GM23248 (cell line): ENCODE results near the gene C1QL4. TPM values are rescaled to one million over a fixed set of nuclear protein-coding genes. Genes with fewer than 3 reads are reported as not detected.
"Not testable (repeated sequence)": the region's sequence is repeated elsewhere in the genome, so short reads cannot be mapped to it uniquely, and the experiment has no call there.

Source experiments
- DNase-seq: peaks from one replicate; pipeline ENCODE4 v3.0.0-alpha.2; 2015
- H2AFZ ChIP-seq: fragments of 200-600 bp; sonication (generic); 2 replicates; pipeline ENCODE4 v1.6.1; 2016; ENCODE audit warnings: antibody characterized with exemption
- H3F3A ChIP-seq: fragments of 200-600 bp; sonication (generic); 2 replicates; pipeline ENCODE4 v1.6.1; 2016; ENCODE audit warnings: mild to moderate bottlenecking, antibody characterized with exemption, mixed run types; ENCODE audit not compliant: insufficient read depth
- H3K27ac ChIP-seq: fragments of 200-600 bp; sonication (generic); 2 replicates; pipeline ENCODE4 v1.5.1; 2016; ENCODE audit warnings: mild to moderate bottlenecking
- H3K27me3 ChIP-seq: fragments of 200-600 bp; sonication (generic); replicated peaks from 2 replicates; pipeline ENCODE4 v1.6.1; 2016; ENCODE audit warnings: mild to moderate bottlenecking; ENCODE audit not compliant: insufficient read depth
- H3K36me3 ChIP-seq: fragments of 200-600 bp; sonication (generic); 2 replicates; pipeline ENCODE4 v1.6.1; 2016; ENCODE audit warnings: low read depth, mild to moderate bottlenecking
- H3K4me1 ChIP-seq: fragments of 200-600 bp; sonication (generic); 2 replicates; pipeline ENCODE4 v1.6.1; 2016; ENCODE audit warnings: mild to moderate bottlenecking; ENCODE audit not compliant: insufficient read depth
- H3K4me2 ChIP-seq: fragments of 200-600 bp; sonication (generic); one replicate; pipeline ENCODE4 v1.6.1; 2016; ENCODE audit warnings: mild to moderate bottlenecking; ENCODE audit not compliant: unreplicated experiment
- H3K4me3 ChIP-seq: fragments of 200-600 bp; sonication (generic); 2 replicates; pipeline ENCODE4 v1.5.1; 2016; ENCODE audit warnings: mild to moderate bottlenecking
- H3K79me2 ChIP-seq: fragments of 200-600 bp; sonication (generic); 2 replicates; pipeline ENCODE4 v1.6.1; 2016; ENCODE audit warnings: mild to moderate bottlenecking; ENCODE audit not compliant: insufficient read depth
- H3K9ac ChIP-seq: fragments of 200-600 bp; sonication (generic); 2 replicates; pipeline ENCODE4 v1.6.1; 2016; ENCODE audit warnings: mild to moderate bottlenecking
- H3K9me2 ChIP-seq: fragments of 200-600 bp; sonication (generic); 2 replicates; pipeline ENCODE4 v1.6.1; 2016; ENCODE audit warnings: mixed run types, mild to moderate bottlenecking, moderate library complexity; ENCODE audit not compliant: insufficient read depth
- H3K9me3 ChIP-seq: fragments of 200-600 bp; sonication (generic); one replicate; pipeline ENCODE4 v1.6.1; 2017; ENCODE audit warnings: low read depth
- H4K20me1 ChIP-seq: fragments of 200-600 bp; sonication (generic); 2 replicates; pipeline ENCODE4 v1.6.0; 2016; ENCODE audit not compliant: insufficient read depth
- EZH2 ChIP-seq: fragments of 200-600 bp; sonication (generic); IDR thresholded peaks from 2 replicates; pipeline ENCODE4 v1.6.1; 2018; ENCODE audit warnings: antibody characterized with exemption, mild to moderate bottlenecking; ENCODE audit not compliant: insufficient read depth, poor library complexity, severe bottlenecking
- EZH2phosphoT487 ChIP-seq: fragments of 200-600 bp; sonication (generic); IDR thresholded peaks from 2 replicates; pipeline ENCODE4 v1.6.1; 2018; ENCODE audit warnings: antibody characterized with exemption, moderate library complexity, mild to moderate bottlenecking, low read depth; ENCODE audit not compliant: insufficient read depth
- WGBS, 2 experiments: methylation state at CpG; one replicate each; pipeline ENCODE4 v1.1.6; 2015 to 2017; ENCODE audit warnings: low lambda C conversion rate in 2 of 2, low coverage in 1 of 2; ENCODE audit errors: missing lambda C conversion rate in 2 of 2; 5-methylcytosine and 5-hydroxymethylcytosine counted together
- in situ Hi-C: fragments of 300-500 bp; cut with MboI; formaldehyde crosslinking; loops from 2 replicates; pipeline ENCODE4 v1.15.0; 2020
- polyA plus RNA-seq: library from polyadenylated mRNA; unstranded; fragments of >200 nt; fragmentation: Nextera tagmentation; extraction: Ambion mirVana; gene quantifications from 2 replicates; pipeline ENCODE4 v1.2.1, GENCODE V29; 2016
- total RNA-seq: library from RNA; depleted of rRNA; stranded (reverse); fragments of >200 nt; shearing (Covaris generic); gene quantifications from 2 replicates; pipeline ENCODE4 v1.2.3, GENCODE V29; 2014; rRNA removed

C1QL4 gene
- total and polyA plus RNA-seq, 2 experiments from 2014 or later: not detected

GRCh38 chr12:49287876-49288275 is 49.1 kb downstream of the C1QL4 start:
- no peaks in the 10 kb centered on the region for H3K4me1 ChIP-seq
- no peak overlapping the region for H2AFZ ChIP-seq
- WGBS, 2 experiments: 23% methylated on average over 6 of the region's 6 CpGs
- no peaks in the 10 kb centered on the region for H3F3A ChIP-seq
- no peak overlapping the region for H3K4me3 ChIP-seq
- no peak overlapping the region for H3K4me2 ChIP-seq
- H3K79me2 ChIP-seq: no peaks in the 10 kb centered on the region
- no peaks in the 10 kb centered on the region for H3K36me3 ChIP-seq
- in situ Hi-C loops: no loop called here
- no peaks in the 10 kb centered on the region for H3K9me2 ChIP-seq
- H4K20me1 ChIP-seq: no peaks in the 10 kb centered on the region
- no peak overlapping the region for H3K27ac ChIP-seq
- TF ChIP-seq EZH2 (no peak), EZH2phosphoT487 (no peak)
- no peak for DNase-seq
- H3K27me3 ChIP-seq: no peaks in the 10 kb centered on the region
- no peak overlapping the region for H3K9ac ChIP-seq
- no peaks in the 10 kb centered on the region for H3K9me3 ChIP-seq

- H3K9me3 ChIP-seq: no peaks in the 10 kb centered on the region
- 78 to 82% methylated on average over 4 of the region's 4 CpGs for WGBS, 2 experiments
- no peaks in the 10 kb centered on the region for H3K4me1 ChIP-seq
- no peak overlapping the region for H2AFZ ChIP-seq
- no peaks in the 10 kb centered on the region for H3K27me3 ChIP-seq
- no peaks in the 10 kb centered on the region for H3F3A ChIP-seq
- H3K79me2 ChIP-seq: no peaks in the 10 kb centered on the region
- H3K9me2 ChIP-seq: no peaks in the 10 kb centered on the region
- no peak for DNase-seq
- TF ChIP-seq EZH2phosphoT487 (no peak), EZH2 (no peak)
- H3K9ac ChIP-seq: no peak overlapping the region
- no peaks in the 10 kb centered on the region for H4K20me1 ChIP-seq
- no peak overlapping the region for H3K4me3 ChIP-seq
- in situ Hi-C loops: no loop called here
- H3K36me3 ChIP-seq: no peaks in the 10 kb centered on the region
- H3K4me2 ChIP-seq: no peak overlapping the region
- H3K27ac ChIP-seq: no peak overlapping the region
These were observed 52.3 kb downstream of the C1QL4 start for GRCh38 chr12:49284672-49285071.

- Histone ChIP-seq H3K36me3 (no peaks in the 10 kb centered on the region), H3K27me3 (no peaks in the 10 kb centered on the region), H3K9me2 (no peaks in the 10 kb centered on the region), H3K9ac (no peak overlapping the region), H3K79me2 (no peaks in the 10 kb centered on the region), H3K9me3 (no peaks in the 10 kb centered on the region), H3K4me2 (no peak overlapping the region), H3K27ac (no peak overlapping the region), H3F3A (no peaks in the 10 kb centered on the region), H2AFZ (no peak overlapping the region), H3K4me3 (no peak overlapping the region), H4K20me1 (no peaks in the 10 kb centered on the region), H3K4me1 (no peaks in the 10 kb centered on the region)
- WGBS, 2 experiments: 50 to 52% methylated on average over 15 to 20 of the region's 25 CpGs
- in situ Hi-C loops: no loop called here
- TF ChIP-seq EZH2 (no peak), EZH2phosphoT487 (no peak)
- DNase-seq: no peak
These were observed 53.2 kb downstream of the C1QL4 start for GRCh38 chr12:49283541-49284429.

GRCh38 chr12:49282740-49283375 is 54.1 kb downstream of the C1QL4 start:
- H3K9ac ChIP-seq, H3K27ac ChIP-seq, in situ Hi-C loops: not testable (repeated sequence)

More at GRCh38 chr12:49282740-49283375, 54.1 kb downstream of the C1QL4 start:
- not testable (repeated sequence) for H3K27me3 ChIP-seq, H3K79me2 ChIP-seq, H4K20me1 ChIP-seq, H3K9me2 ChIP-seq, H3K4me1 ChIP-seq, H3F3A ChIP-seq, H2AFZ ChIP-seq, H3K9me3 ChIP-seq, H3K4me3 ChIP-seq, H3K4me2 ChIP-seq, H3K36me3 ChIP-seq
- WGBS, 2 experiments: 67 to 76% methylated on average over 2 of the region's 6 CpGs
- peak; percentile 62 for DNase-seq

Other genes with a start within 250 kb of the C1QL4 start
- gene DHH, start 242.4 kb downstream of the C1QL4 start, total RNA-seq: not detected in 2 replicates
- not detected in 2 replicates for gene DHH, start 242.4 kb downstream of the C1QL4 start, polyA plus RNA-seq
- 22.0 and 62.9 TPM in 2 replicates for gene LMBR1L, start 226.3 kb downstream of the C1QL4 start, total RNA-seq
- gene LMBR1L, start 226.3 kb downstream of the C1QL4 start, polyA plus RNA-seq: 28.2 and 31.6 TPM in 2 replicates
- 1,598 and 1,776 TPM in 2 replicates for gene TUBA1B, start 205.8 kb downstream of the C1QL4 start, total RNA-seq
- gene TUBA1B, start 205.8 kb downstream of the C1QL4 start, polyA plus RNA-seq: 1,195 and 1,237 TPM in 2 replicates
- 628 and 639 TPM in 2 replicates for gene TUBA1A, start 148.1 kb downstream of the C1QL4 start, total RNA-seq
- 452 and 467 TPM in 2 replicates for gene TUBA1A, start 148.1 kb downstream of the C1QL4 start, polyA plus RNA-seq
- gene TUBA1C, start 72.1 kb downstream of the C1QL4 start, total RNA-seq: 401 and 473 TPM in 2 replicates
- 301 and 312 TPM in 2 replicates for gene TUBA1C, start 72.1 kb downstream of the C1QL4 start, polyA plus RNA-seq
- gene PRPH, start 42.0 kb downstream of the C1QL4 start, total RNA-seq: not detected in 2 replicates
- not detected in 2 replicates for gene PRPH, start 42.0 kb downstream of the C1QL4 start, polyA plus RNA-seq
- 4.4 and 6.2 TPM in 2 replicates for gene TROAP, start 13.9 kb downstream of the C1QL4 start, total RNA-seq
- 8.8 and 11.7 TPM in 2 replicates for gene TROAP, start 13.9 kb downstream of the C1QL4 start, polyA plus RNA-seq
- 1.5 and 2.5 TPM in 2 replicates for gene DNAJC22, start 9.7 kb upstream of the C1QL4 start, total RNA-seq
- 0.69 and 1.9 TPM in 2 replicates for gene DNAJC22, start 9.7 kb upstream of the C1QL4 start, polyA plus RNA-seq
- gene SPATS2, start 30.3 kb upstream of the C1QL4 start, total RNA-seq: 13.7 and 25.0 TPM in 2 replicates
- 22.3 and 22.4 TPM in 2 replicates for gene SPATS2, start 30.3 kb upstream of the C1QL4 start, polyA plus RNA-seq
- not detected in 2 replicates for gene KCNH3, start 201.8 kb upstream of the C1QL4 start, total RNA-seq
- gene KCNH3, start 201.8 kb upstream of the C1QL4 start, polyA plus RNA-seq: 0.09 and 0.10 TPM in 2 replicates
- 54.9 and 60.4 TPM in 2 replicates for gene MCRS1, start 231.0 kb upstream of the C1QL4 start, total RNA-seq
- gene MCRS1, start 231.0 kb upstream of the C1QL4 start, polyA plus RNA-seq: 64.2 and 66.0 TPM in 2 replicates